Measurements from ENCODE around the gene DDX24.

GRCh38 chr14:94110552-94111181 lies 29.7 kb upstream of the DDX24 start, which contains the start of gene IFI27:
- TF ChIP-seq CTCF (IDR thresholded peaks at IDR 0.05) = no peak
- no peak for TF ChIP-seq POLR2A (IDR thresholded peaks at IDR 0.05)
- TF ChIP-seq EP300 (IDR thresholded peaks at IDR 0.05) = no peak
- TF ChIP-seq POLR2AphosphoS5 (IDR thresholded peaks at IDR 0.05) = peak; percentile 41 to 96 (median 93)
